Fibroblast of skin of left quadriceps (primary cell): ENCODE results near the gene NOL11.
A peak's percentile ranks its signal among the peaks of the same experiment; 100 is the strongest.
"Not testable (repeated sequence)": the region's sequence is repeated elsewhere in the genome, so short reads cannot be mapped to it uniquely, and the experiment has no call there.

Experiments used
- DNase-seq, 2 experiments: peaks; one replicate each; pipeline ENCODE4 v3.0.0-alpha.2; 2013; ENCODE audit warnings: low read depth in 2 of 2

NOL11 gene

GRCh38 chr17:67717624-67718324 lies at the start of gene NOL11:
TSS of gene NOL11 (plus strand) at chr17:67717936. CDS start at chr17:67717948, 12 bp downstream.
- peak; percentile 97 for DNase-seq

DNA sequence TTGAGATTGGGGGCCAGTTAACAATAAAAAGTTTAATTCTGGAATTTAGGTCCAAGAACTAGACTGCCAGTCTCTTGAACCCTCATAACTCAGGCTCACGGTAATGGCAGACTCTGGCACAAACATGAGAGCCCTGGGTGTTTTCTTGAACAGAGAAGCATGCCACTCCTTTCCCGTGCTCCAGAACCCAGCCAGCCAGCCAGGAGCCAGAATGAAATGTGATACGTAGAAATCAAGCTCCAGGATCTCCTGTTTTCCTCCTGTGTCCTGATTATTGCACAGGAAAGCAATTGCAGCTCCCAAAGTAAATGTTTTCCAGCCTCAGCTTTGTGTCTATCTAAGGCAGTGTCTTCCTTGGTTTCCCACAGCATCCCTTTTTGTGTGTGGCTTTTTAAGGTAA lies 46.2 kb upstream of the NOL11 start:
- DNase-seq: no peak

GRCh38 chr17:67672592-67673335 lies 45.0 kb upstream of the NOL11 start:
- no peak for DNase-seq

- DNase-seq: no peak
These were observed 42.3 kb upstream of the NOL11 start for GRCh38 chr17:67675481-67675880.

GRCh38 chr17:67676305-67676704 lies 41.4 kb upstream of the NOL11 start:
- no peak for DNase-seq

DNA sequence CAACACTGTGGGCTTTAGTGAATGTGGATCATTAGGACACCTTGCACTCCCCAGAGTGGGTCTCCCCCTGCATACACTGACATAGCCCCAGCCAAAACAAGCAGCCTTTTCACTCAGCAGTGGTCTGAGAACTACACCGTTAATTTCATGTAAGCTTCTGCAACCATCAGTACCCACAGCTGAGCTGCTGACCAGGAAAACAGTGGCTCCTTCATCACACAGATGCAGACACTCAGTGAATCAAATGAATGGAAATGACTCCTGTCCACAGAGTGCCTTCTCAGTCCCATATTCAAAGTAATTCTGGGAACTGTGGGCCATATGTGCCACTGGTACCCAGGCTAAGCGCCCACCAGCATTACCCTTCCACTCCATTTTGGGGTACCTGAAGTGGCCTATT lies 39.3 kb upstream of the NOL11 start:
- no peak for DNase-seq

DNA sequence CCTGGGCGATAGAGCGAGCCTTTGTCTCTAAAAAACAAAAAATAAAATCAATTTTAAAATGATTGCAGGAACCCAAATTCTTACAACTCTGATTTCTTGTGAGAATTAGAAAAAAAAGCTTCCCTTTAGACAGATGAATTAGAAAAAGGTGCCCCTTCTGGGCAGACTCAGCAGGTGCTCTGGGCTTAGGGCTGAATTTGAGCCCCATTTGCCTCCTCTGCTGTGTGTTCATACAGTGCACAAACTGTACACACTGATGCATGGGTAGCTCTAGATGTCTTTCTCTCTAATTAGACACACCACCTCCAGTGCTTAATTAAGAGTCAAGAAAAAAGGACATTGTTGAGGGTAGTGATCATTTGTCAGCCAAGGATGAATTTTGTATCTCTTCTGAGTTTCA lies 38.5 kb upstream of the NOL11 start:
- DNase-seq: no peak

DNA sequence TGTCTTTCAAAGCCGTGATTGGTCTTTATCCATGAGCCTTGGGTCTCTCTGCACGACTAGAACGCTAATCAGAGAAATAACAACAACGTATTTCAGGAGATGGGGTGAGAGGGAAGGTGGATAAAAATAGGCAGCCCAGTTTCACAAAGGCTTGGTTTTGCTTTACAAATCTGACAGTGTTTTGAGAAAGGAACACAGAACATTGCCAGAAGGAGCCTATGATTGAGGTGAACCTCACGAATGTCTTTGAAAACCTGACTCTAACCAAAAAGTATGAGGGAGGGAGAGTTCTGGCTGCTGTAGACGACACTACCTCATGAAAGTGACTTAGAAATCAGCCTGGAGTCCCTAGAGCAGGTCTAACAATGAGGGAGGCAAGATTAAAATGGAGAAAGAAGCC lies 38.0 kb upstream of the NOL11 start:
- no peak for DNase-seq

GRCh38 chr17:67680445-67681224 lies 37.1 kb upstream of the NOL11 start:
- no peak for DNase-seq

DNA sequence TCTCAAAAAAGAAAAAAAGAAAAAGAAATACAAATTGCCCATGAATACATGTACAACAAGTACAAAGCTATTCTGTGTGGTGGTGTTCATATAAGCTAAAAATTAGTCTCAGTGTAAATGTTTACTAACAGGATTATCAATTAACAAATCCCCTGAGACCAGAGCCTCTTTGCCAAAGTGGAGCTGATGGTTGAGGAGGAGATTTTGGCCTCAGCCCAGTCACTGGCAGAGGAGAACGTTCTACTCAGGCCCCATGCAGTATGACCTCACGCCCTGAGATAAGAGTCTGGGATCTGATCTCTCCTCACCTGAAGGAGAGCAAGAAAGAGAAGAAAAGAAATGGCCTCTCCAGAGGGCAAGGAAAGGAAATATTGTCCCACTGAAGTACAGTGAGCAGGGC lies 35.5 kb upstream of the NOL11 start:
- DNase-seq: no peak

DNA sequence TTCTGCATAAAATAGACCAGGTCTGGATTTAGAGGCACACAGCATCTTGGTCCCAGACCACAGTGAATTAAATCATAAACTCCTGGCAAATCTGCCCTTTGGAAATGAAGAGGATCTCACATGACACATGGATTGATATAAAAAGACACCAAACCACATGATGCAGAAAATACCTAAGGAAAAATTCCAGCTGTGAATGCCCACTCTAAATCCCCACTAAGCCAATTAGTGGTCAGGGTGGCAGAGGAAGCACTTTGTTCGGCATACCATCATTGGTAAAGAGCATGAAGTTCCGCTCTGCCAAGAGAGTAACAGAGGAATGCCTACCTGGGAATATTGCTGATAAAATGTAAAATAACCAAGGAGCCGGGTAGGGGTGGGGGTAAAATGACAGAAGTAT lies 32.4 kb upstream of the NOL11 start:
- DNase-seq: no peak

- no peak for DNase-seq
These were observed 31.5 kb upstream of the NOL11 start for GRCh38 chr17:67686241-67686640.

- no peak for DNase-seq
These were observed 30.2 kb upstream of the NOL11 start for GRCh38 chr17:67687511-67687910.

GRCh38 chr17:67689534-67690177 lies 28.1 kb upstream of the NOL11 start:
- DNase-seq: peak; percentile 35 to 37

DNA sequence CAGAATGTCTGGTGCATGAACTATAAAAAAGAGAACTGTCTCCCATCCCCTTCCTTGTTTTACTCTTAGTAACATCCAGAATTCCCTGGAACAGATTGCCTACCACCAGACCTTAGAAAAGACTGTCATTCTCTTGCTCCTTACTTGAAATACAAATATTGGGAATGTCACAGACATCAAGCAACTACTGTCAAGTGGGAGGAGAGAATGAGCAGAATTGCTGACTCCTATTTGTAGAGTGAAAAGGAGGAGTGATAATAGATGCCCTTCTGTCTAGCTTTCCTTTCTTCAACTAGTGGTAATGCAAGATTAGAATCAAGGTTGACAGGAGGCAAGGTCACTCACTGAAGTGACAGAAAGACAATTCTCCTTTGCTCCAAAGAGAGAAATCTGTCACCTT lies 23.9 kb upstream of the NOL11 start:
- DNase-seq: no peak

GRCh38 chr17:67696347-67696746 lies 21.4 kb upstream of the NOL11 start:
- DNase-seq: no peak

DNA sequence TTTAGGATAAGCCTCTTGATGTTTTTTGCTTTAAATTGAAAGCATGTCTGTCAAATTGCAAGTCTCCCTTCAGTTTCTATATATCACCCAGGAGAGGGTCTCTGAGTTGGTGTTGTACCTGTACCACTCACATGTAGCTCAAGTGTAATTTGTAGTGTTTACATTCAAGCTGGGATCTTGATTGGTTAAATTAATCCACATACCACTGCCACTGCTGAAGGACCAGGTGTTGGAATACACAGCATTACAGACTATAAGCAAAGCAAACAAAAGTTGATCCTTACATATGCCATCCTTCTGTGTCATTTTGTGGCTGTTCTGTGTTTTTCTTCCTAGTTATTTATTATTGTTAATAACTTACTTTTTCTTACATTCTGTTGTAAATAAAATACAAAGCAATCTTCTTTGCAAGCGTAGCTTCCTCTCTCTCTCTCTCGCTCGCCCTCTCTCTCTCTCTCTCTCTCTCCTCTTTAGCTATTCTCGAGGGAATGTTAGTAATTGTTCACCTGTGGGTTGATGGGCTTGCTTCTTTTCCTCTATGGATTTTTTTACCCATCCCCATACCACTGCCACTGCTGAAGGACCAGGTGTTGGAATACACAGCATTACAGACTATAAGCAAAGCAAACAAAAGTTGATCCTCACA lies 20.8 kb upstream of the NOL11 start:
- no peak for DNase-seq

GRCh38 chr17:67700037-67700724 lies 17.6 kb upstream of the NOL11 start:
- DNase-seq: no peak

GRCh38 chr17:67700725-67701119 lies 17.0 kb upstream of the NOL11 start:
- no peak for DNase-seq

DNA sequence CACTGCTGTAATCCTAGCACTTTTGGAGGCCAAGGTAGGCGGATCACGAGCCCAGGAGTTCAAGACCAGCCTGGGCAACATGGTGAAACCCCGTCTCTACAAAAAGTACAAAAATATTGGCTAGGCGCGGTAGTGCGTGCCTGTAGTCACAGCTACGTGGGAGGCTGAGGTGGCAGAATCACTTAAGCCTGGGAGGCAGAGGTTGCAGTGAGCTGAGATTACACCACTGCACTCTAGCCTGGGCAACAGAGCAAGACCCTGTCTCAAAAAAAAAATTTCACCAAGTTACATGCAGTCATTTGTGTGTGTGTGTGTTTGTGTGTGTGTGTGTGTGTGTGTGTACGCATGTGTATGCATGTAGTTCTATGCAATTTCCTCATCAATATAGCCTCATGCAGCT lies 14.9 kb upstream of the NOL11 start:
- DNase-seq: not testable (repeated sequence)

GRCh38 chr17:67707442-67707841 lies 10.3 kb upstream of the NOL11 start:
- no peak for DNase-seq
